GM18520 (cell line): ENCODE results near the gene FRMD3.
A peak's percentile ranks its signal among the peaks of the same experiment; 100 is the strongest.

Source experiments
- ATAC-seq: cut with Tn5 transposase; IDR thresholded peaks from one replicate; pipeline ENCODE4 v1.9.1; 2021; ENCODE audit not compliant: unreplicated experiment

The FRMD3 gene

GRCh38 chr9:83475741-83476140 is 62.5 kb downstream of the FRMD3 start:
- ATAC-seq = no peak

GRCh38 chr9:83474631-83475030 is 63.6 kb downstream of the FRMD3 start:
- no peak for ATAC-seq

- peak; percentile 94 for ATAC-seq
Measured at GRCh38 chr9:83473488-83473971, 64.7 kb downstream of the FRMD3 start.

- no peak for ATAC-seq
Measured at GRCh38 chr9:83472764-83473163, 65.4 kb downstream of the FRMD3 start.

- ATAC-seq = no peak
Measured at GRCh38 chr9:83472221-83472665, 66.0 kb downstream of the FRMD3 start.

GRCh38 chr9:83471241-83471640 is 67.0 kb downstream of the FRMD3 start:
- ATAC-seq = no peak

GRCh38 chr9:83469722-83470121 is 68.5 kb downstream of the FRMD3 start:
- no peak for ATAC-seq

GRCh38 chr9:83468821-83469220 is 69.4 kb downstream of the FRMD3 start:
- ATAC-seq = no peak

GRCh38 chr9:83466877-83467276 is 71.3 kb downstream of the FRMD3 start:
- ATAC-seq = no peak

GRCh38 chr9:83466351-83466750 is 71.8 kb downstream of the FRMD3 start:
- ATAC-seq = no peak

- no peak for ATAC-seq
Measured at GRCh38 chr9:83459830-83460229, 78.4 kb downstream of the FRMD3 start.

GRCh38 chr9:83458530-83458929 is 79.7 kb downstream of the FRMD3 start:
- ATAC-seq = no peak

- ATAC-seq = no peak
Measured at GRCh38 chr9:83457005-83457404, 81.2 kb downstream of the FRMD3 start.

GRCh38 chr9:83456226-83456625 is 82.0 kb downstream of the FRMD3 start:
- no peak for ATAC-seq

GRCh38 chr9:83454076-83454475 is 84.1 kb downstream of the FRMD3 start:
- ATAC-seq = no peak

GRCh38 chr9:83451308-83451707 is 86.9 kb downstream of the FRMD3 start:
- ATAC-seq = no peak

GRCh38 chr9:83449983-83450382 is 88.2 kb downstream of the FRMD3 start:
- ATAC-seq = no peak

- ATAC-seq = no peak
Measured at GRCh38 chr9:83449166-83449565, 89.0 kb downstream of the FRMD3 start.

GRCh38 chr9:83448626-83449025 is 89.6 kb downstream of the FRMD3 start:
- ATAC-seq = no peak

- no peak for ATAC-seq
Measured at GRCh38 chr9:83447351-83447750, 90.8 kb downstream of the FRMD3 start.

GRCh38 chr9:83445703-83446265 is 92.4 kb downstream of the FRMD3 start:
- ATAC-seq = no peak

- ATAC-seq = no peak
Measured at GRCh38 chr9:83444110-83444509, 94.1 kb downstream of the FRMD3 start.

GRCh38 chr9:83441390-83441789 is 96.8 kb downstream of the FRMD3 start:
- no peak for ATAC-seq
